ENCODE data around the gene UBE2H.

UBE2H gene

DNA sequence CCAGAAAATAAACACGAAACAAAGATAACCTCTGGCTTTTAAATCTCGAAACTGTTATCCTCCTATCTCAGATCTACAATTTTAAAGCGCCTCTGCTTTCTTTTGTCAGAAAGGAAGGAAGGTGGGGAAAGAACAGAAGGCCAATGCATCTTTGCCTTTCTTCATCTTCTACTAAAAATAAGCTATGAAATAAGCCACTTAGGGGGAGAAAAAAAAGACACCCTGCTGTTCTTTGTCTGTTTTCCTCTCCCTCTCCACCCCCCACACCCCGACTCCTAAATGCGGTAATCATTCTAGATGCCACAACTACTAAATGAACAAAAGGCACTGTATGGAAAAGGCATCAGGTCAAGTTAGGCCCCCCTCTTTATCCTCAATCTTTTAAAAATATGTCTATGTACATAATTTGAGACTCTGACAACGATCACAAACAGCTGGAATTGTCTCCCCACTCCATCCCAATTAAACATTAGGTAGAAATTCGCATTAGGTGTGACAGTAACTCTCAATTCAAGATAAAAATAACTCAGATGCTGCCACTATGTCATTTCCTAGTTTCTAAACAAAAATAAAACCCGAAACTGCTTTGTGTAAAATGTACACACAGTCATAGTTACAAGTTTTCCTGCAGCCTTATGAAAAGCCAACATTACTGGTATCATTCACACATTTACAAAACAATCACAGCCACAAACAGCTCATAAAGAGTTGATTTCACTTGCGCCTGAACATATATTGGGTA, 2.4 kb downstream of the UBE2H start:
- DNase-seq = no peak

DNA sequence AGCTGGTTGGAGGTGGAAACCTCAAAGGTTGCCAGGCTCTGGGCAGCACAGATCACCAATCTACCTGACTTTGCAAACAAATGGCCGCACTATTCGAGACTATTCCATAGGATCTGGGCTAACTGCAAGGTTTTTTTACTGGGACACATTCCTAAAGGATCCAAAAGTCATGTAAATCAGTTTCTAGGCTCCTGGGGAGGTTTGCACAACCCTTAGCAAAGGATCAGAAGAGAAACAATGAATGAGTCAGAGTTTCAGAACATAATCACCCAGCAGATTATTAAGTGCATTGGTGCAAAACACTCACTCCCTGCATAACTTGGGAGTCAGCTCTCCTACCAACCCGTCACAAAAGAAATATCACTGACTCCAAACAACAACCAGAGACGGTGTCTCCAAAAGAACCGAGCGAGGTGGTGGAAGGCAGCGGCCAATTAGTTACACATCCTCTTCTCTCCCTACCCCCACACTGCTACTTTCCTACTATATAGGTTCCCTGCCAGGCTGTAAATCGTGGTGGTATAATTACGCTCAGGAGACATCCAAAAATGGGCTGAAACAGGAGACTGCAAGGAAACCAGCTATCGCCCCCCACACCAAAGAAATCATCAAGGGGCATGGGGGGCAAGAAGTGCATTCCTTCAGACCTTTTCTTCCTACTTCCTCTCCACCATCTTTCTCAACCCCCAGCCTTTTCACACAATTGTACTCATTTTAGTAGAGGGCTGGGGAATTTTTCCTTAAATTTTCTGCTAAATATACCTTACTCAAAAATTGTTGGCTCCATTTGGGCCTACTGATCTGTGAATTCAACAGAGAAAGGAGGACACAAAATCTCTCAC, 3.2 kb downstream of the UBE2H start:
- DNase-seq = no peak

GRCh38 chr7:129948877-129949291, 3.9 kb downstream of the UBE2H start:
- DNase-seq = no peak

DNA sequence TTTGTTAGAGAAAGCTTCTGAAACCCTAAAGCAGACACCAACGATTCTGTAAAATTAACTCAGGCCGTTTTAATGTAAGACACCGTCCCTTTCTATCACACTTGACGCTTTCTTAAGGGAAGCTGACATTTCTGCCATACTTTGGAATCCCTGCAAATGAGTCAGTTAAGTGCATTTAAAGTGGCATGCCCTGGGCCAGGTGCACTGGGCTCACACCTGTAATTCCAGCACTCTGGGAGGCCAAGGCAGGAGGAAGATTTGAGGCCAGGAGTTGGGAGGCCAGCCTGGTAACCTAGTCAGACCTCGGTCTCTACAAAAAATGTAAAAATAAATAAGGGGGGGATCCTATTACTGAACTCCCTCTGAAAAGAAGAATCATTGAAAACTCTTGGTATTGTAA, 4.4 kb downstream of the UBE2H start:
- no peak for DNase-seq

GRCh38 chr7:129947701-129948100, 5.1 kb downstream of the UBE2H start:
- no peak for DNase-seq

GRCh38 chr7:129947049-129947448, 5.7 kb downstream of the UBE2H start:
- no peak for DNase-seq

GRCh38 chr7:129946282-129946681, 6.5 kb downstream of the UBE2H start:
- no peak for DNase-seq

DNA sequence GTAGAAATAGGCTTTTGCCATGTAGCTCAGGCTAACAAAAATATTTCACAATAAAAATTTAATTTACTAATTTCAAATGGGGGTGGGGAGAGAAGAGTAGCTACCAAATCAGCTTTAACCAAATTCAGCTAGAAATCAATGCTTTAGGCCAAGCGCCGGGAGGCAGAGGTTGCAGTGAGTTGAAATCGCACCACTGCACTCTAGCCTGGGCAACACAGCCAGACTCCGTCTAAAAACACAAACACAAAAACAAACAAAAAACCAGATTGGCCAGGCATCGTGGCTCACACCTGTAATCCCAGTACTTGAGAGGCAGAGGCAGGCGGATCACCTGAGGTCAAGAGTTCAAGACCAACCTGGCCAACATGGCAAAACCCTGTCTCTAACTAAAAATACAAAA, 9.4 kb downstream of the UBE2H start:
- DNase-seq = no peak

- DNase-seq = no peak
Observed at GRCh38 chr7:129940329-129940728, 12.4 kb downstream of the UBE2H start.

- DNase-seq = no peak
Observed at GRCh38 chr7:129939881-129940280, 12.9 kb downstream of the UBE2H start.

GRCh38 chr7:129933627-129934026, 19.1 kb downstream of the UBE2H start:
- DNase-seq = no peak

DNA sequence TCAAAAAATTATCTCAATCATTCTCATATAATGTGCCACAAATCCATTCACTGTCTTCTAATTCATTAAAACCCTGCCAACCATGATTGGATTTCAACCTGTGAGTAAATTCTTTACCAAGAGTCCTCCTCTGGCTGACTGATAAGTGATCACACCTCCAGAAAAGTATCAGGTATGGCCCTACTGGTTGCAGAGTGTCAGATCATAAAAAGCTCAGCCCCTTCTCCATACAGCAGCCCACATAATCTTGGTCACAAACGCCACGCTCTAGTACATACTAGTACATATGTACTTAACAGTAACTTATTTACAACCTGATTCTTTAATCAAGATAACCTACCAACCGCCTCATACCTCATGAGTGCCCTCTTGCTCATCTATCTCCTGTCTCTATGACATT, 26.1 kb downstream of the UBE2H start:
- DNase-seq = no peak

DNA sequence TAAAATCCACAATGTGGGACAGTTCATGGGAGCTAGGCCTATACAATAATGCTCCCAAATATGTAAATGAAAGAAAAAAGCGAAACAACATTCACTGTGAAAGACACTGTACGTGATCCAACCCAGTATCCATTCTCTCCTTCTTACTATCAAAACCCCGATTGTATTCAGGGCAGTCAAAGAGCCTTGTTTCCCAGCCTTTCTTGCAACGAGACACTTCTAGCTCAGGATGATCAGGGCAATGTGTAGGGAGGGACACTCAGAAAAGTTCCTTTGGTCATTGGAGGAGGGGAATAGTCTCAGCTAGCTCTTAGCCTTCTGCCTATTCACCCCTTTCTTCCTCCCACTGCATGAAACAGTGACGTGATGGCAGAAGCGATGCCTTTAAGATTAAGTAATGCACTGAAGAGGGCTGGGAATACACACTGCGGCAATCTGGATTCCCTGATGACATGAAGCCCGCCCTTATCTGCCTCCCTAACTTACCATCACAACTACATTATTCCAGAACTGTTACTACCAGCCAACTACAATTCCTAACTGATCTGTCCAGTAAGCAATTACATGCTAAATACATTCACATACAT, 27.3 kb downstream of the UBE2H start:
- no peak for DNase-seq

GRCh38 chr7:129924602-129925001, 28.2 kb downstream of the UBE2H start:
- no peak for DNase-seq

DNA sequence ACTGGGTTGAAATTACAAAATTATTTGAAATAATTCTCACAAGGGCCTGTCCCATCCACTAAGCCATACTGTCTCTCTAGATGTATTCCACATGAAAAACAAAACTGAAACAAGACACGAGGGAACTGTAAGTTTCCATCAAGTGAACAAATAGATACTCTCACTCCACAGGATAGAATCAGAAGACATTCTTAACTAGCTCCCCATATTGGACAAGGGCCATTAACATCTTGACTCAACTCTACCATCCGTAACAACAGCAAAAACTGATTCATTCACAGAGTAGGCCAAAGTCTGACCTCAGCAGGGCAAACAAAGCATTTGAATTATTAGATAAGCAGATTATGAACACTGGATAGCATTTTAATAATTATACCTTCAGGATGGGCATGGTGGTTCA, 29.1 kb downstream of the UBE2H start:
- no peak for DNase-seq

- no peak for DNase-seq
Observed at GRCh38 chr7:129919492-129919891, 33.3 kb downstream of the UBE2H start.

DNA sequence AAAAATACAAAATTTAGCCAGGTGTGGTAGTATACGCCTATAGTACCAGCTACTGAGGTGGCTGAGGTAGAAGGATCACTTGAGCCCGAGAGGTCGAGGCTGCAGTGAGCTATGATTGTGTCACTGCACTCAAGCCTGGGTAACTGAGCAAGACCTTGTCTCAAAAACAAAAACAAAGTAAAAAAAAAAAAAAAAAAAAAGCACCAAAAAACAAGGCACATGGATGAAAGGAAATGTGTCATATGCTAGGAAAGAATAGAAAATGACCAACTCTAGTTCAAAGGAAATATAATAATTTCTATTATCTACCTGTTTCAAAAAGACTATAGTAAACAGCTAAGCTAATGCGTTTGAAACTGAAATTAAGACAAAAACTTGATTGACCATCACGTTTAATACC, 33.8 kb downstream of the UBE2H start:
- DNase-seq = no peak

- DNase-seq = no peak
Observed at GRCh38 chr7:129917934-129918333, 34.8 kb downstream of the UBE2H start.

DNA sequence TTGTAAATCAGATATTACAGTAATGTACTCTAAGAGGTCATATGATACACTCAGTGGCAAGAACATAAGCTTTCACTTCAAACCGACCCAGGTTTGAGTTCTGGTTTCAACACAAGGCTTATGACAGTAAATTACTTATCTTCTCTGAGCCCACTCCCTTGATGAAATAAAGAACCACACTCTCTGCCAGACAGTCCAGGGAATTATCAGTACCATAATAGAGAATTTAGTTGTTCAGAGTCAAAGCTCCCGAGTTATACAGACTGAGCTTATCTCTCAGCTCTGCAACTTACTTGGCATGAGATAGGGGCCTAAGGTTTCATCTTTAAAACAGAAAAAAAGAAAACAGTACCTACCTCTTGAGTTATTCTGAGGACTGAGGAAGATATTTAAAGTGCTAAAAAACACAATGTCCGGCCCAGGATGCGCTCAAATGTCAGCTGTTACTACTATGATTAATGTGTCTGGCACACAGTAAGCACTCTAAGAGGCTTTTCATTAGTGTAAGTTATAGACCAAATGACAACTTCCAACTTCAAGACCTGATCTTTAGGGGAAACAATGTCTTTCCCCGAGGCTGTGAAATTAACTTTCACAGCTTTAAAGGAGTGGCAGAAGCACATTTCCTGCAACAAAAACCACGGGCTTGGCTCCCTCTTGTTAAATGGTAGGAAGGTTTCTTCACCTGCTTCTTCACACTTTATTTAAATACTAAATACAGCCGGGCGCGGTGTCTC, 38.1 kb downstream of the UBE2H start:
- DNase-seq = no peak

DNA sequence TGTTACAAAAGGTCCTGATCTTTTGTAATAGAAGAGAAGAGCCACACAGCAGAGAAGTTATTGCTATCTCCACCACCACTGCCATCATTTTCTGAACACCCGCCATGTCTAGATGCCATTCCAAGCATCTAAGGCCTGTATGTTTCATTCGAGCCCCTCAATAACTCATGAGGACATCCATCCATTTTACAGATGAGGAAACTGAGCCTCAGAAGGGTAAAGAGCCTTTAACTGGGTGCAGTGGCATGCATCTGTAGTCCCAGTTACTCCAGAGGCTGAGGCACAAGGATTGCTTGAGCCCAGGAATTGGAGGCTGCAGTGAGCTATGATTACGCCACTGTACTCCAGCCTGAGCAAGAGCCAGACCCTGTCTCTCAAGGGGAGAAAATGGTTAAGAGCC, 39.3 kb downstream of the UBE2H start:
- DNase-seq = no peak

DNA sequence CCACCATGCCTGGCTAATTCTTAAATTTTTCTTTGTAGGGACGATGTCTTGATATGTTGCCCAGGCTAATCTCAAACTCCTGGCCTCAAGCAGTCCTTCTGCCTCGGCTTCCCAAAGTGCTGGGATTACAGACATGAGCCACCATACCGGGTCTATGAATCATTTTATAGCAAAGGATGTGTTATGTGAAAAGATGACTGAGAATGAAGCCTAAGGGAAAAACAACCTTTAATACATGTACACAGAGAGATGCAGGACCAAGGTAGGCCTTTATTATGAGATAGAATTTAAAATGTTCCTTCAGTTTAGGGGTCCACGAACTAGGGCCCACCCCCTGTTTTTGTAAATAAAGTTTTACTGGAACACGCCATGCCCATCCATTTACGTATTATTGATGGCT, 41.0 kb downstream of the UBE2H start:
- no peak for DNase-seq

DNA sequence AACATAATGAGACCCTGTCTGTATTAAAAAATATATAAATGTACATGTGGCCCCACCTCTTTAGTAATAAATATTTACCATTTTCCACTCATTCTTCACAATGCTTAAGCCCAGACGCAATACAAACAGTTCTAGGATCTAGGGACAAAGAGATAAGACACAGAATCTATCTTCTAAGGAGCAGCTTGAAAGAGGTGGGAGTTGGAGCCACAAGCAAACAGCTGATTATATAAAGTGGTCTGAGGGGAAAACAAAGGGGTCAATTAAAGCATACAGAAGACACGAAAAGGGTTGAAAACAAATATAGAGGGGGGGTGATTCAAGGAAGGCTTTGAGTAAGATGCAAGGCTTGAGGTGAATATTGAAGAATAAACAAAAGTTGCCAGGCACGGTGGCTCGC, 43.1 kb downstream of the UBE2H start:
- DNase-seq = no peak

DNA sequence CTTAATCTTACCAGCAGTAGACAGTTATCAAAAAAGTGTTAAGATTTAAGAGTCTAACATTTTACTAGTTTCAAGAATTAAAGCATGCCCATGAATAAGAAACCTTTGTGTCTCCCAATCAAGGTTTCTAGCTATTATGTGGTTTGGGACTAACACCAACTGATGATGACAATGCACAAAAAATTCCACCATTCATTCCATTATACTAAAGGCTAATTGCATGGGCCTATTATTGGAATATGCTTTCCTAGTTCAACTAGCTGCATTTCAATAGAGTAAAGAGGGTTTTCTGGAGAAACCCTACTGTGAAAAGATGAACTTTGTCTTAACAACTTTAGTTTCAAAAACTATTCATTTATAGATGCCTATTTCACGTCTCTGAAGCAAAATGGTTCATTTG, 44.6 kb downstream of the UBE2H start:
- no peak for DNase-seq
